ENCODE measurements around the gene TNNT3. TPM values are rescaled to one million over a fixed set of nuclear protein-coding genes. Genes with fewer than 3 reads are reported as not detected.

TNNT3 gene
- total RNA-seq, 1 experiment from 2014 or later, result not detected

- H3K4me1 ChIP-seq (ENCODE audit: insufficient read depth, low read length, poor library complexity, severe bottlenecking), result no peaks in the 10 kb centered on the region
- no peak for DNase-seq (ENCODE audit: low spot score)
- TF ChIP-seq EZH2 (IDR thresholded peaks at IDR 0.05; ENCODE audit: borderline replicate concordance, low read depth, low read length, poor library complexity, severe bottlenecking), result no peak
- TF ChIP-seq CTCF (conservative IDR thresholded peaks at IDR 0.05; ENCODE audit: low read depth, low read length), result no peak
- no peak overlapping the region for H3K4me3 ChIP-seq (ENCODE audit: low read depth, low read length, poor library complexity, severe bottlenecking)
- ChIA-PET CTCF (no interaction called here), POLR2A (ENCODE audit: low non-redundant PET) (no interaction called here)
- no peaks in the 10 kb centered on the region for H3K9me3 ChIP-seq (ENCODE audit: low read depth, low read length, poor library complexity, severe bottlenecking)
- no peak overlapping the region for H3K27ac ChIP-seq (ENCODE audit: low read depth, low read length, poor library complexity, severe bottlenecking)
- H3K36me3 ChIP-seq (ENCODE audit: insufficient read depth, low read length, poor library complexity, severe bottlenecking), result no peaks in the 10 kb centered on the region
- no TSS peak for BruUV-seq (replicated peaks)
- no peaks in the 10 kb centered on the region for H3K27me3 ChIP-seq (replicated peaks; ENCODE audit: insufficient read depth, low read depth, low read length, poor library complexity)
- intact Hi-C loops (cut with micrococcal nuclease; ENCODE audit: unreplicated experiment), result no loop called here
These were observed 63.5 kb downstream of the TNNT3 start for GRCh38 chr11:1982873-1983600.

DNA sequence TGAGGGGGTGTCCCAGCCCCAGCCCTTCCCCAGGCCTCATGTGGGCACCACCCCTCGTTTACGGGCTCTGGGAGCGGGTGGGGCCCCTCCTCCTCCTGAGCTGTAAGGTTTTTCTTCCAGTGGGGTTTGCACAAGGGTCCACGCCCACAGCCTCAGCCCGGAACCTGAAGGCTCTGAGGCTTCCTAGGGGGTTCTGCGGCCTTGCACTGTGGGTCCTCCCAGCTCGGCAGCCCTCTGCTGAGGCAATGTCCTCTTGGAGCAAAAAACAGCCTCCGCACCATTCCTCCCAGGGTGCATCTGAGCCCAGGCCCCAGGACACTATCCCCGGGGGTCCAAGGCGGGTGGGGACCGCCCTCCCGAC lies 64.1 kb downstream of the TNNT3 start:
- Histone ChIP-seq H3K36me3 (ENCODE audit: insufficient read depth, low read length, poor library complexity, severe bottlenecking) (no peaks in the 10 kb centered on the region), H3K4me3 (ENCODE audit: low read depth, low read length, poor library complexity, severe bottlenecking) (no peak overlapping the region), H3K9me3 (ENCODE audit: low read depth, low read length, poor library complexity, severe bottlenecking) (no peaks in the 10 kb centered on the region), H3K4me1 (ENCODE audit: insufficient read depth, low read length, poor library complexity, severe bottlenecking) (no peaks in the 10 kb centered on the region), H3K27me3 (replicated peaks; ENCODE audit: insufficient read depth, low read depth, low read length, poor library complexity) (no peaks in the 10 kb centered on the region), H3K27ac (ENCODE audit: low read depth, low read length, poor library complexity, severe bottlenecking) (no peak overlapping the region)
- CTCF ChIA-PET, result no interaction called here
- TF ChIP-seq CTCF (conservative IDR thresholded peaks at IDR 0.05; ENCODE audit: low read depth, low read length) (no peak), EZH2 (IDR thresholded peaks at IDR 0.05; ENCODE audit: borderline replicate concordance, low read depth, low read length, poor library complexity, severe bottlenecking) (no peak)
- DNase-seq (ENCODE audit: low spot score), result no peak
- intact Hi-C loops (cut with micrococcal nuclease; ENCODE audit: unreplicated experiment), result no loop called here
- POLR2A ChIA-PET (ENCODE audit: low non-redundant PET), result no interaction called here
- no TSS peak for BruUV-seq (replicated peaks)

DNA sequence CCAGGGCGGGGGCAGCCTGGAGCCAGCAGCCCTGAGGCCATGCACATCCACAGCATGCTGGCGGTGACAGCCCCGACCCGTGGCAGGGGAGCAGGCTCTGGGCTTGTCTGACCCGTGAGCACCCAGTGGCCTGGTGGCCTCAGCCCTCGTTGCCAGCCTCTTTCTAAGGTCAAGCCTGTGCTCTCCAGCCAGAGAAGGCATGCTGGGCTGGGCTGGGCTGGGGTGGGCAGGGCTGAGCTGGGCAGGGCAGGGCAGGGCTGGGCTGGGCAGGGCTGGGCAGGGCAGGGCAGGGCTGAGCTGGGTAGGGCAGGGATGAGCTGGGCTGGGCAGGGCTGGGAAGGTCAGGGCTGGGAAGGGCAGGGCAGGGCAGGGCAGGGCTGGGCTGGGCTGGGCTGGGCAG lies 67.5 kb downstream of the TNNT3 start:
- no TSS peak for BruUV-seq (replicated peaks)
- Histone ChIP-seq H3K4me1 (ENCODE audit: insufficient read depth, low read length, poor library complexity, severe bottlenecking) (no peaks in the 10 kb centered on the region), H3K4me3 (ENCODE audit: low read depth, low read length, poor library complexity, severe bottlenecking) (no peak overlapping the region), H3K36me3 (ENCODE audit: insufficient read depth, low read length, poor library complexity, severe bottlenecking) (no peaks in the 10 kb centered on the region), H3K27me3 (replicated peaks; ENCODE audit: insufficient read depth, low read depth, low read length, poor library complexity) (no peaks in the 10 kb centered on the region), H3K27ac (ENCODE audit: low read depth, low read length, poor library complexity, severe bottlenecking) (no peak overlapping the region), H3K9me3 (ENCODE audit: low read depth, low read length, poor library complexity, severe bottlenecking) (no peaks in the 10 kb centered on the region)
- DNase-seq (ENCODE audit: low spot score), result no peak
- ChIA-PET CTCF (no interaction called here), POLR2A (ENCODE audit: low non-redundant PET) (no interaction called here)
- intact Hi-C loops (cut with micrococcal nuclease; ENCODE audit: unreplicated experiment), result no loop called here
- TF ChIP-seq CTCF (conservative IDR thresholded peaks at IDR 0.05; ENCODE audit: low read depth, low read length) (no peak), EZH2 (IDR thresholded peaks at IDR 0.05; ENCODE audit: borderline replicate concordance, low read depth, low read length, poor library complexity, severe bottlenecking) (no peak)

Measured in A673 (cell line).